ENCODE results near the gene MTUS2.

Gene MTUS2

GRCh38 chr13:29067306-29067945 is 247.3 kb downstream of the MTUS2 start:
- DNase-seq (ENCODE audit: extremely low spot score) = no peak
- ChIA-PET CTCF (no interaction called here), POLR2A (no interaction called here)
- TF ChIP-seq, protein P1, sequence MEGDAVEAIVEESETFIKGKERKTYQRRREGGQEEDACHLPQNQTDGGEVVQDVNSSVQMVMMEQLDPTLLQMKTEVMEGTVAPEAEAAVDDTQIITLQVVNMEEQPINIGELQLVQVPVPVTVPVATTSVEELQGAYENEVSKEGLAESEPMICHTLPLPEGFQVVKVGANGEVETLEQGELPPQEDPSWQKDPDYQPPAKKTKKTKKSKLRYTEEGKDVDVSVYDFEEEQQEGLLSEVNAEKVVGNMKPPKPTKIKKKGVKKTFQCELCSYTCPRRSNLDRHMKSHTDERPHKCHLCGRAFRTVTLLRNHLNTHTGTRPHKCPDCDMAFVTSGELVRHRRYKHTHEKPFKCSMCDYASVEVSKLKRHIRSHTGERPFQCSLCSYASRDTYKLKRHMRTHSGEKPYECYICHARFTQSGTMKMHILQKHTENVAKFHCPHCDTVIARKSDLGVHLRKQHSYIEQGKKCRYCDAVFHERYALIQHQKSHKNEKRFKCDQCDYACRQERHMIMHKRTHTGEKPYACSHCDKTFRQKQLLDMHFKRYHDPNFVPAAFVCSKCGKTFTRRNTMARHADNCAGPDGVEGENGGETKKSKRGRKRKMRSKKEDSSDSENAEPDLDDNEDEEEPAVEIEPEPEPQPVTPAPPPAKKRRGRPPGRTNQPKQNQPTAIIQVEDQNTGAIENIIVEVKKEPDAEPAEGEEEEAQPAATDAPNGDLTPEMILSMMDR (IDR thresholded peaks at IDR 0.05; ENCODE audit: control extremely low read depth, extremely low read depth, low read depth, missing control alignments) = no peak

DNA sequence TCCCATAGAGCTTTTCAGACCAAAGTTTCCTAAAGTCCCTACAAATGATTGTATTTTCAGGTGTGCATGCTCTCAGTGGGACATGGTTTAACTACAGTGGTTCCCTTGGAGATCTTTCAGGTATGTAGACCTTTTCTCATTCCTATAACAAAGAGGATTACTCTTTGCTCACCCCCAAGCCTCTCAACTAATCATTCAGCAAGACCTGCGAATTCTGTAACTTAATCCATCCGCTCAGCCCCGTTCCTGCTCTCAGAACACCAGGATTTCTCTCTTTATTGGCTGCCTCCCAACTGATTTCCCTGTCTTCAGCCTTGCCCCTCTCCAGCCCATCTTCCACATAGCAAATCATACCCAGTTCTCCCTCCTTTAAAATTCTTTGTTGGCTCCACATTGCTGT is 253.6 kb downstream of the MTUS2 start:
- TF ChIP-seq, protein P1 (IDR thresholded peaks at IDR 0.05; ENCODE audit: control extremely low read depth, extremely low read depth, low read depth, missing control alignments) = no peak

GRCh38 chr13:29077051-29077813 is 257.1 kb downstream of the MTUS2 start:
- CTCF ChIA-PET = interaction anchor here (1.0 to 1.3 kb wide), 2 partner anchors 8 to 10 kb away, joined by 3 read pairs; no protein-coding TSS in a partner anchor

More for the DNA sequence above, 253.6 kb downstream of the MTUS2 start:
- DNase-seq (ENCODE audit: extremely low spot score) = no peak
- CTCF ChIA-PET = interaction anchor here (1.0 to 1.3 kb wide), 2 partner anchors 289 to 291 kb away, joined by 3 to 4 read pairs; no protein-coding TSS in a partner anchor
- POLR2A ChIA-PET = no interaction called here

GRCh38 chr13:29081036-29081435 is 260.9 kb downstream of the MTUS2 start:
- POLR2A ChIA-PET = interaction anchor here (0.5 kb wide), 1 partner anchor 11 kb away, joined by 3 read pairs; no protein-coding TSS in a partner anchor
- CTCF ChIA-PET = interaction anchor here (0.6 to 2.6 kb wide), 5 partner anchors 13 to 284 kb away, joined by 3 to 10 read pairs (median 4); no protein-coding TSS in a partner anchor
- peak; percentile 55 for DNase-seq (ENCODE audit: extremely low spot score)
- TF ChIP-seq, protein P1 (IDR thresholded peaks at IDR 0.05; ENCODE audit: control extremely low read depth, extremely low read depth, low read depth, missing control alignments) = peak; percentile 59

More at GRCh38 chr13:29077051-29077813, 257.1 kb downstream of the MTUS2 start:
- no peak for DNase-seq (ENCODE audit: extremely low spot score)
- POLR2A ChIA-PET = no interaction called here
- TF ChIP-seq, protein P1 (IDR thresholded peaks at IDR 0.05; ENCODE audit: control extremely low read depth, extremely low read depth, low read depth, missing control alignments) = no peak

DNA sequence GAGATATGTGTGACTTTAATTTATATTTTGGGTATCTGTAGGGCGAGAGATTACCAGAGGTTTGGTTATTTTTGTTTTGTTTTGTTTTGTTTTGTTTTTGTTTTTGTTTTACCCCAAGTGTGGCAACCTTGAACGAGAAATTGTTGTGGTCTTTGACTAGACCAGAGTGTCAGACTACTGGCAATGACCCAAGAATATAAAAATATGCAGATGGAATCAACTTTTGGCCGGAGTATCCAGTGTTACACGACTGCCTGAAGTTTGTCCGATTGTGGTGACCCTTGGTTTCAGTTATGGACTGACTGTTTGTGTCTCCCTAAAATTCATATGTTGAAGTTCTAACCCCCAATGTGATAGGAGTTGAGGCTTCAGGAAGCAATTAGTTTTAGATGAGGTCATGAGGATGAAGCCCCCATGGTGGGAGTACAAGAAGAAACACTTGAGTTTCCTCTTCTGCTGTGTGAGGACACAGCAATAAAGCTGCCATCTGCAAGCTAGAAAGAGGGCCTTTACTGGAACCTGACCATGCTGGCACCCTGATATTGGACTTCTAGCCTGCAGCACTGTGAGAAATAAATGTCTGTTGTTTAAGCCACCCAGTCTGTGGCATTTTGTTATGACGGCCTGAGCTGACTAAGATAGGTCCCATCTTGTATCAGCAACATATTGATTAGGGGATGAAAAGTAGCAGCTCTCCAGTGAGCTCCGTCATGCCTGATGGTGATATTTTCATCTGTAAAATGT is 261.7 kb downstream of the MTUS2 start:
- CTCF ChIA-PET = interaction anchor here (0.6 to 2.6 kb wide), 6 partner anchors 12 to 283 kb away, joined by 3 to 10 read pairs (median 4); no protein-coding TSS in a partner anchor
- TF ChIP-seq, protein P1 (IDR thresholded peaks at IDR 0.05; ENCODE audit: control extremely low read depth, extremely low read depth, low read depth, missing control alignments) = no peak
- no peak for DNase-seq (ENCODE audit: extremely low spot score)
- POLR2A ChIA-PET = no interaction called here

Data from GM10248 (cell line).